Prostate gland (tissue), 2 donors: ENCODE data around the gene TASOR2. TPM values are rescaled to one million over a fixed set of nuclear protein-coding genes. Genes with fewer than 3 reads are reported as not detected.

Source experiments
- DNase-seq: peaks from one replicate; pipeline ENCODE4 v3.0.0-alpha.2; 2019; ENCODE audit warnings: low spot score
- H3K27ac ChIP-seq, 2 donors: fragments of 200-600 bp; sonication (generic); 2 replicates each; pipeline ENCODE4 v1.5.1; 2017 to 2019
- H3K27me3 ChIP-seq: fragments of 200-600 bp; sonication (generic); replicated peaks from 2 replicates; pipeline ENCODE4 v1.5.1; 2019; ENCODE audit not compliant: insufficient read depth
- H3K36me3 ChIP-seq, 2 donors: fragments of 200-600 bp; sonication (generic); 1 replicate in 1 of 2; 2 replicates in 1 of 2; pipeline versions ENCODE4 v1.5.1 to v1.8.1; 2017 to 2019
- H3K4me1 ChIP-seq: fragments of 200-600 bp; sonication (generic); replicated peaks from 2 replicates; pipeline ENCODE4 v1.5.1; 2019
- H3K4me3 ChIP-seq, 2 donors: fragments of 200-600 bp; sonication (generic); 2 replicates each; pipeline ENCODE4 v1.5.1; 2017 to 2019
- H3K9me3 ChIP-seq: fragments of 200-600 bp; sonication (generic); 2 replicates; pipeline ENCODE4 v1.5.1; 2017
- CTCF ChIP-seq, 4 experiments: fragments of 200-600 bp in 2 of 4; fragments of 450-650 bp in 2 of 4; sonication (generic) in 2 of 4; IDR thresholded peaks; 1 replicate in 3 of 4; 2 replicates in 1 of 4; pipeline ENCODE4 v1.5.1; 2016 to 2019; ENCODE audit warnings: antibody characterized with exemption in 4 of 4, mild to moderate bottlenecking in 2 of 4, moderate library complexity in 2 of 4
- POLR2A ChIP-seq: fragments of 450-650 bp; IDR thresholded peaks from one replicate; pipeline ENCODE4 v1.6.1; 2016; ENCODE audit warnings: antibody characterized with exemption, mild to moderate bottlenecking
- POLR2AphosphoS5 ChIP-seq: sonication (generic); formaldehyde crosslinking; IDR thresholded peaks from one replicate; pipeline ENCODE4 v1.6.1; 2017; ENCODE audit warnings: antibody characterized with exemption
- WGBS: methylation state at CpG from one replicate; pipeline ENCODE4 v1.1.5; 2018; 5-methylcytosine and 5-hydroxymethylcytosine counted together
- intact Hi-C: fragments of 100-400 bp; cut with DNase I; formaldehyde crosslinking; loops from one replicate; pipeline ENCODE4 v1.14.2; 2022
- total RNA-seq, 2 donors: library from RNA; depleted of rRNA; stranded (reverse); fragments of >200 nt; gene quantifications; one replicate each; pipeline ENCODE4 v1.1.0, GENCODE V29; 2016

TASOR2 gene
- total RNA-seq, 2 donors from 2014 or later, result 55.0 to 97.9 TPM

- intact Hi-C loops, result loop anchor here (1.0 to 5.0 kb wide), 2 partner anchors 128 to 187 kb away; partner anchors contain the start of gene GDI2
- peaks cover 6% of the 10 kb centered on the region for H3K4me1 ChIP-seq
- H3K4me3 ChIP-seq, result peak overlapping the region; percentile 87 to 96
- H3K9me3 ChIP-seq, result no peaks in the 10 kb centered on the region
- H3K27me3 ChIP-seq, result no peaks in the 10 kb centered on the region
- TF ChIP-seq CTCF (IDR thresholded peaks at IDR 0.05) (peak in 3 of 4 experiments; percentile 35 to 54 (median 45)), POLR2A (no peak), POLR2AphosphoS5 (peak; percentile 36)
- WGBS, result under 1% methylated on average over 55 of the region's 77 CpGs
- H3K27ac ChIP-seq, result peak overlapping the region; percentile 87 to 88
- peak; percentile 67 for DNase-seq
- H3K36me3 ChIP-seq, result no peaks in the 10 kb centered on the region
Measured at GRCh38 chr10:5684971-5685763, 529 bp downstream of the TASOR2 start.

DNA sequence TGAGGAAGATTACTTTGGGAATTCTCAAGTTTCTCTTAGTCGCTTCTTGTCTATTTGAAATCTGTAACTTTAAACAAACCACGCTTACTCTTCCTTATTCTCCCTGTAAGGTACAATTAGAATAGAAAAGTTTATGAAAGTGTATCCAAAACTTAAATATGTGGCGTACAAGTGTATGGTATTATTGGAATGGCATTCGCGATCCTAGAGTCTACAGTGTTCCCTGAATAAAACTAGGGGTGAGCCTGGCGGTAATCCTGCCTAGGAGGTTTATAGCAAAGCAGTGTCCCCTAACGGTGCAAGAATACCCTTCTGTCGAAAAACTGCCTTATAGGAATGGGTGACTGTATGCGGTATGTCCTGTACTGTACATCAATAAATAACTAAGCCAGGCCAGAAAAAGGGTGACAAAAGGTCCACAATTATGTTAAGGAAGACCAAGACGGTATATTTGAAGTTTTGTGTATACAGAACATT lies 1.2 kb downstream of the TASOR2 start:
- Histone ChIP-seq H3K36me3 (no peaks in the 10 kb centered on the region), H3K27ac (peak overlapping the region; percentile 87 to 88), H3K9me3 (no peaks in the 10 kb centered on the region), H3K4me1 (peaks cover 6% of the 10 kb centered on the region), H3K4me3 (peak overlapping the region; percentile 87 to 96), H3K27me3 (no peaks in the 10 kb centered on the region)
- no peak for DNase-seq
- no peak for TF ChIP-seq POLR2AphosphoS5
- TF ChIP-seq POLR2A, result no peak
- intact Hi-C loops, result no loop called here
- WGBS, result 4% methylated on average over 10 of the region's 10 CpGs

GRCh38 chr10:5688587-5688986 lies 3.9 kb downstream of the TASOR2 start:
- 97% methylated on average over 3 of the region's 3 CpGs for WGBS
- Histone ChIP-seq H3K27me3 (no peaks in the 10 kb centered on the region), H3K27ac (no peak overlapping the region), H3K36me3 (no peaks in the 10 kb centered on the region), H3K4me1 (peaks cover 6% of the 10 kb centered on the region), H3K9me3 (no peaks in the 10 kb centered on the region), H3K4me3 (no peak overlapping the region)
- intact Hi-C loops, result no loop called here
- TF ChIP-seq CTCF (IDR thresholded peaks at IDR 0.05), result no peak
- DNase-seq, result no peak

GRCh38 chr10:5691786-5692185 lies 7.1 kb downstream of the TASOR2 start:
- Histone ChIP-seq H3K36me3 (no peaks in the 10 kb centered on the region), H3K4me1 (no peaks in the 10 kb centered on the region), H3K9me3 (no peaks in the 10 kb centered on the region), H3K27me3 (no peaks in the 10 kb centered on the region), H3K27ac (no peak overlapping the region), H3K4me3 (no peak overlapping the region)
- TF ChIP-seq POLR2A, result no peak
- TF ChIP-seq POLR2AphosphoS5, result no peak
- TF ChIP-seq CTCF (IDR thresholded peaks at IDR 0.05), result no peak
- DNase-seq, result no peak
- 83% methylated on average over 8 of the region's 8 CpGs for WGBS
- intact Hi-C loops, result no loop called here

GRCh38 chr10:5692461-5693358 lies 8.1 kb downstream of the TASOR2 start:
- Histone ChIP-seq H3K9me3 (no peaks in the 10 kb centered on the region), H3K27me3 (no peaks in the 10 kb centered on the region), H3K27ac (peak overlapping the region; percentile 18 to 42), H3K4me3 (peak overlapping the region; percentile 36 to 39), H3K4me1 (no peaks in the 10 kb centered on the region), H3K36me3 (no peaks in the 10 kb centered on the region)
- 15% methylated on average over 48 of the region's 49 CpGs for WGBS
- peak; percentile 22 for DNase-seq
- TF ChIP-seq CTCF (IDR thresholded peaks at IDR 0.05), result no peak
- intact Hi-C loops, result no loop called here
